Peyer's patch (tissue), 4 donors: Measurements from ENCODE around the gene CNTNAP2. TPM values are rescaled to one million over a fixed set of nuclear protein-coding genes. Genes with fewer than 3 reads are reported as not detected.

ENCODE experiments used
- DNase-seq, 3 donors: peaks; one replicate each; pipeline ENCODE4 v3.0.0-alpha.2; 2017 to 2019
- H3K27ac ChIP-seq, 4 donors: fragments of 200-600 bp; sonication (generic); one replicate each; pipeline ENCODE4 v1.5.1; 2016 to 2019
- H3K27me3 ChIP-seq, 2 donors: fragments of 200-600 bp; sonication (generic); one replicate each; pipeline ENCODE4 v1.5.1; 2019
- H3K36me3 ChIP-seq, 3 donors: fragments of 200-600 bp; sonication (generic); one replicate each; pipeline ENCODE4 v1.5.1; 2016 to 2019
- H3K4me1 ChIP-seq, 4 donors: fragments of 200-600 bp; sonication (generic); one replicate each; pipeline ENCODE4 v1.5.1; 2016 to 2019
- H3K4me3 ChIP-seq, 4 donors: fragments of 200-600 bp; sonication (generic); 1 replicate in 3 of 4; 2 replicates in 1 of 4; pipeline ENCODE4 v1.5.1; 2016 to 2019; ENCODE audit warnings: mild to moderate bottlenecking in 1 of 4
- H3K9me3 ChIP-seq, 4 donors: fragments of 200-600 bp; sonication (generic); one replicate each; pipeline ENCODE4 v1.5.1; 2016 to 2019; ENCODE audit warnings: mild to moderate bottlenecking in 1 of 4
- CTCF ChIP-seq, 6 experiments: fragments of 450-650 bp in 4 of 6; fragments of 200-600 bp in 2 of 6; sonication (generic) in 1 of 6; IDR thresholded peaks; one replicate each; pipeline ENCODE4 v1.5.1; 2017 to 2019; ENCODE audit warnings: antibody characterized with exemption in 6 of 6, mild to moderate bottlenecking in 3 of 6, moderate library complexity in 1 of 6
- POLR2A ChIP-seq, 2 donors: fragments of 450-650 bp; IDR thresholded peaks; one replicate each; pipeline ENCODE4 v1.5.1; 2017; ENCODE audit warnings: antibody characterized with exemption in 2 of 2, mild to moderate bottlenecking in 2 of 2, moderate library complexity in 2 of 2
- total RNA-seq, 4 donors: library from RNA; depleted of rRNA; stranded (reverse); fragments of >200 nt; gene quantifications; one replicate each; pipeline ENCODE4 v1.1.0, GENCODE V29; 2016

CNTNAP2 gene
- total RNA-seq, 4 donors from 2014 or later, result 1.5 to 4.9 (median 3.6) TPM

DNA sequence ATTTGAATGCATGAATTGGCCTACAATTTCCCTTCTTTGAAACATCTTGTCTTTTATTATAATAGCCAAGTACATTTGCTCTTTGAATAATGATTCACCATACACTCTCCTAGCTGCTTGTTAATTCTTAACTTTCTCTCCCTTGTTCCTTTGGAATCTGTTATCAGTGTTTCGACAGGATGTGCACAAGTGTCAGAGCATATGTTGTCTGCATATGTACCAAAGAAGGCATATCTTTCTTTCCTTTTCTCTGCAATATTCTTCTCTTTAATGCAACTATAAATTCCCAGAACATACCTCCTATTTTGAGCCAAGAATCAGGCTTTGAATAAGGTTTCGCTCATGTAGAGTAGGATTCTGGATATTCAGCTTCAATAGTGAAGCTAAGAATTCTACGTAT, 1625.7 kb downstream of the CNTNAP2 start:
- TF ChIP-seq CTCF (IDR thresholded peaks at IDR 0.05) (no peak), POLR2A (IDR thresholded peaks at IDR 0.05) (no peak)
- no peak overlapping the region for H3K4me3 ChIP-seq
- no peaks in the 10 kb centered on the region for H3K9me3 ChIP-seq
- H3K36me3 ChIP-seq, result no peaks in the 10 kb centered on the region
- H3K27me3 ChIP-seq, result no peaks in the 10 kb centered on the region
- H3K27ac ChIP-seq, result no peak overlapping the region
- no peaks in the 10 kb centered on the region for H3K4me1 ChIP-seq
- DNase-seq, result no peak

DNA sequence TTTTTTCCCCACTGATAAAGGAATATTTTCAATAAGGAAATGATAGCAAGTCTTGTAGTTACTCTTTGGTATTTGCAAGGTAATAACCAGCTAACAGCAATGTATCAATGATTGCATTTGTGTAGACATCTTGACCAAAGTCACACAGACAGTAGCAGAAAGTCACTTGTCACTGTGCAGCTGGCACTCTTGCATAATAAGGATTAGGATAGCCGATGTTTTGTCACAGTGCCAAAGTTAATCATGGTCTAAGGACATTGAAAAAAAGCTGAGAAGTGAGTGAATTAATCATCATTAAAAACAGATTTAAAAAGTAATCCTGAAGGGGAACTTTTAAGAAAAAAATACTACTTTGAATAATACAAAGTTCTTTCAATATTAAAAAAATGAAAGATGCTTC, 1639.7 kb downstream of the CNTNAP2 start:
- H3K4me3 ChIP-seq, result no peak overlapping the region

GRCh38 chr7:147759327-147759943, 1642.8 kb downstream of the CNTNAP2 start:
- no peak for DNase-seq
- Histone ChIP-seq H3K4me1 (no peaks in the 10 kb centered on the region), H3K9me3 (no peaks in the 10 kb centered on the region), H3K36me3 (no peaks in the 10 kb centered on the region), H3K27me3 (no peaks in the 10 kb centered on the region), H3K4me3 (no peak overlapping the region), H3K27ac (no peak overlapping the region)
- no peak for TF ChIP-seq POLR2A (IDR thresholded peaks at IDR 0.05)

More for the DNA sequence above, 1639.7 kb downstream of the CNTNAP2 start:
- no peak for DNase-seq
- H3K9me3 ChIP-seq, result no peaks in the 10 kb centered on the region
- no peaks in the 10 kb centered on the region for H3K36me3 ChIP-seq
- TF ChIP-seq CTCF (IDR thresholded peaks at IDR 0.05) (no peak), POLR2A (IDR thresholded peaks at IDR 0.05) (no peak)
- no peaks in the 10 kb centered on the region for H3K4me1 ChIP-seq
- H3K27me3 ChIP-seq, result no peaks in the 10 kb centered on the region
- no peak overlapping the region for H3K27ac ChIP-seq

DNA sequence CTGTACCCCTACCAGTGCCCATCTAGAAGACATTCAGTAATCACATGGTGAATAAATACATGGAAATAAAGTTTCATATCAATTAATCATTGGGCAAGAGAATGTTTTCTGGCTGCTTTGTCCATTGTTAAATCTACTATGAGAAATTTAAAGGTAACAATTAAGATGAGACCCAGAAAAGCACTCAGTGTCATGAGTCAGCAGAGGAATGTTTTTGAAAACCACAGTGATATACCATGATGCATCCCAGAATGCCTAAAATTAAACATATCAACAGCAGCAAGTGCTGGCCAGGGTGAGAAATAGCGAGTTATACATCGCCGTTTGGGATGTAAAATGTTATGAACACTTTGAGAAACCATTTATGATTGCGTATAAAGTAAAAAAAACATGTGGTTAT, 1648.7 kb downstream of the CNTNAP2 start:
- no peaks in the 10 kb centered on the region for H3K27me3 ChIP-seq
- H3K27ac ChIP-seq, result no peak overlapping the region
- no peak for DNase-seq
- no peaks in the 10 kb centered on the region for H3K36me3 ChIP-seq
- H3K4me3 ChIP-seq, result no peak overlapping the region
- TF ChIP-seq CTCF (IDR thresholded peaks at IDR 0.05), result no peak
- no peak for TF ChIP-seq POLR2A (IDR thresholded peaks at IDR 0.05)
- no peaks in the 10 kb centered on the region for H3K4me1 ChIP-seq
- no peaks in the 10 kb centered on the region for H3K9me3 ChIP-seq

DNA sequence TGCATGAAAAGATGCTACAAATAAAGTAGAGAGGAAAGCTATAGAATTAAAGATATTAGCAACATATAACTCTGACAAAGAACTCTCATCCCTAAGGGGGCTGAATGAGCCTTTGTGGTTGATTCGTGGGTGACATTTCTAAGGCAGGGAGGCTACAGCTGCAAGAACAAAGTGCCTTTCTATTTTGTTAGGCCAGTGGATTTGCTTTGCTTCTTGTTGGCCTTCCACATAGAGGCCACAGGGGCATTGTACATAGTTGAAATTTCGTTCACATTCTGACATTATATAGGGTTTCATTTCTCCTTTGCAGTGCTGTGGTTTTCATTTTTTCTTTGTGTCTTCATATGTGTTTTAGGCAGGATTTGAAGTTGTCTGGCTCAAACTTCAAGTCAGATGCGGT, 1654.7 kb downstream of the CNTNAP2 start:
- TF ChIP-seq CTCF (IDR thresholded peaks at IDR 0.05), result no peak
- no peak for TF ChIP-seq POLR2A (IDR thresholded peaks at IDR 0.05)
- Histone ChIP-seq H3K4me3 (no peak overlapping the region), H3K27me3 (no peaks in the 10 kb centered on the region), H3K27ac (no peak overlapping the region), H3K36me3 (no peaks in the 10 kb centered on the region), H3K4me1 (no peaks in the 10 kb centered on the region), H3K9me3 (no peaks in the 10 kb centered on the region)
- DNase-seq, result no peak

DNA sequence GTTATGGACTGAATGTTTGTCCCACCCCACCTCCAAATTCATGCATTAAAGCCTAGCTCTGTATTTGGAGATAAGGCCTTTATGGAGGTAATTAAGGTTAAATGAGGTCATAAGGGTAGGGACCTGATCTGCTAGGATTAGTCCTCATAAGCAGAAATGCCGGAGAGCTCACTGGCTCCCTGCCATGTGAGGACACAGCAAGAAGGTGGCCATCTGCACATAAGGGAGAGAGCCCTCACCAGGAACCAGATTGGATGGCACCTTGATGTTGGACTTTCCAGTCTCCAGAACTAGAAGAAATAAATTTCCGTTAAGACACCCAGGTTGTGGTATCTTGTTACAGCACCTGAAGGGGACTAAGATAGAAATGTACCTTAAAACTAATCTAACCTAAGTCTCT, 1657.9 kb downstream of the CNTNAP2 start:
- Histone ChIP-seq H3K27me3 (no peaks in the 10 kb centered on the region), H3K4me1 (no peaks in the 10 kb centered on the region), H3K9me3 (no peaks in the 10 kb centered on the region), H3K36me3 (no peaks in the 10 kb centered on the region), H3K27ac (no peak overlapping the region), H3K4me3 (no peak overlapping the region)
- no peak for TF ChIP-seq POLR2A (IDR thresholded peaks at IDR 0.05)
- no peak for DNase-seq
